ENCODE measurements around the gene RACGAP1.

DNA sequence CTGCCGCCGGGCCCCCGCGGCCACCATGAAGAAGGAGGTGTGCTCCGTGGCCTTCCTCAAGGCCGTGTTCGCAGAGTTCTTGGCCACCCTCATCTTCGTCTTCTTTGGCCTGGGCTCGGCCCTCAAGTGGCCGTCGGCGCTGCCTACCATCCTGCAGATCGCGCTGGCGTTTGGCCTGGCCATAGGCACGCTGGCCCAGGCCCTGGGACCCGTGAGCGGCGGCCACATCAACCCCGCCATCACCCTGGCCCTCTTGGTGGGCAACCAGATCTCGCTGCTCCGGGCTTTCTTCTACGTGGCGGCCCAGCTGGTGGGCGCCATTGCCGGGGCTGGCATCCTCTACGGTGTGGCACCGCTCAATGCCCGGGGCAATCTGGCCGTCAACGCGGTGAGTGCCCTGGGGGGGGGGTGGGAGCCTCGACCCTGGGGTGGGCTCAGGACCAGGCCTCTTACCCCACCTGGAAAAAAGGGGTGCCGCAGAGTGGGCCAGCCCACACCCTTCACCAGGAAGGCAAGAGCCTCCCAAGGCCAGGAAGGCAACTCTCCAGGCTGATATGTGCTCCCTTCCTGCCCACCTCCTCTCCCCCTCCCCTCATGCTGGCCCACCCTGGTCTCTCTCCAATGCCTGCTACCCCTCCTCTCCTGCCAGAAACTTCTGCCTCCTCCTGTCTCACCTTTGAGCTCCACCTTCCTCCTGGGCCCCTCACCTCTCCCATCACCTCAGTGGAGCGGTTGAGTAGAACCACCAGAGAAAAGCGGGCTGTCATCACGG is 63.1 kb downstream of the RACGAP1 start:
- no peak for TF ChIP-seq CTCF (IDR thresholded peaks at IDR 0.05)
- TF ChIP-seq POLR2AphosphoS5 (IDR thresholded peaks at IDR 0.05): no peak
